GM18868 (cell line): ENCODE measurements around the gene UGDH.

Experiments
- ATAC-seq: cut with Tn5 transposase; IDR thresholded peaks from one replicate; pipeline ENCODE4 v1.9.1; 2021; ENCODE audit warnings: mild to moderate bottlenecking, moderate library complexity; ENCODE audit not compliant: unreplicated experiment

The UGDH gene

DNA sequence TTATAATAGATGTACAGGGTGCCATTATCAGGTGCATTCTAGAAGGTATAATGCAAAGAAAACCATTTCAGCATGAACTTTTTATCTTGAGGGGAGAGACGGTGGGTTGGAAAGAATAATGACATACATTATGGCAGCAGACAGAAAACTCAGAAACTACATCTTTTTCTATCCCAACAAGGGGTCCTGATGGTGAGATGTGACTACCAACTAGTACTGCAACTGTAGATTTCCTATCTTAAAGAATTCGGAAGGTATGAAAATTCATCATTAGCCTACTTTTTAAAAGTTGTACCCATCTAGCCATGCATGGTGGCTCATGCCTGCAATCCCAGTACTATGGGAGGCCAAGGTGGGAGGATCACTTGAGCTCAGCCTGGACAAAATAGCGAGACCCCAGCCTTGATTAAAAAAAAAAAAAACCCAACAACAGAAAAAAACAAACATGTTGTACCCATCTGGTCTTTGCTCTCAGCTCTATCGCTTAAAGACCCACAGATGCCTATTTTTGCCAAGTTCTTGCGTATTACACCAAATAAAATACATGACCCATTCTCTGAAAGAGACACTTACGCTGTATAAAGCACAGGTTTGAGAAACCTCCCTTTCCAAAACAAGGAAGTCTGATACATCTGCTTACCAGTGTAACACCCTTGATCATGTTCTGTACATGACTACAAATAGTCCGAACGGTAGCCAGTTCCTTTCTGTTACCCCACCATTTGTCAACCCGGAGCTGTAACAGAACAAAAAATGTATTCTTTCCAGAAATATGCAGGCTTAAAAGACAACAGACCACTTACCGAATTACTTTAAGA is 70.1 kb downstream of the UGDH start:
- ATAC-seq, result no peak

- no peak for ATAC-seq
These were observed 71.8 kb downstream of the UGDH start for GRCh38 chr4:39455486-39455885.

DNA sequence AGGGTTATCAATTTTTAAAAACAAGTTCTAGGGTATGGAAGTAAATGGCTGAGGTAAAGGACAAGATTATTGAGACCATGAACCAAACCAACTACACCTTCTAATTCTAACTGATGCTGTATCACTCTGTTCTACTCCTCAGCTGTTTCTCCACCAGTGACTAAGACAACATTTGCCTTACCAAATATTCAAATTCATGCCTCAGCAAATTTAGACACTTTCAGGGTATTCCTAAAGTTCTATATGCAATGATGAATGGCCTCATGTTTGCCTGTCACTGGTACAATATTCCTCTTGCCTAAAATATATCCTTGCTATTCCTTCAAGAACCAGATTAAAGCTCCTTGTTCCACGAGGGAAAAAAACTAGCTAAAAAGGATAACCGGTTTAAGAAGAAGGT is 73.5 kb downstream of the UGDH start:
- ATAC-seq, result no peak

DNA sequence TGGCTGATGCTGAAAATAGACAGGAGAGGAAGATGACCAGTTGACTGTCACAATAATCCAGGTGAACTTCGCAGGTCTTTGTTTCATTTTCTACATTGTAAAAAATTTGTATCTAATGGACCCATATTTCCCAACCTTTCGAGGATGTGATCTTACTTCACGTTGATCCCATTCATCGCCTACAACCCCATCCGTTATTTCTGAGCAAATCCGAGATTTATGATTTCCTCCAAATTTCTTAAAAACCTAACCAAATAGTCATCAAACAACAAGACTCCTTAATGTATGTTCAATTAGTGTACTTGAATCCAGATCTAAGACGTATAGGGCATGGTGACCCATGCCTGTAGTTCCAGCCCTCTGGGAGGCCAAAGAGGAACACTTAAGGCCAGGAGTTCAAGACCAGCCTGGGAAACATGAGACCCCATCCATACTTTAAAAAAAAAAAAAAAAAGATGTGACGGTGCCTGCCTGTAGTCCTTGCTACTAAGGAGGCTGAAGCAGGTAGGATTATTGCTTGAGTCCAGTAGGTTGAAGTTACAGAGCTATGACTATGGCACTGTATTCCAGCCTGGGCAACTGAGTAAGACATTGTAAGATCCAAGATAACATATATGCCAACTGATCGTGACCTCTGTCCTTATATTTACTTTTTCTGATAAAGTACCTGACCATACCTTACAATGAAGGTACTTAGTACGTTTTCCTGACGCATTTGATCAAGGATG is 74.2 kb downstream of the UGDH start:
- no peak for ATAC-seq

GRCh38 chr4:39452153-39452859 is 74.9 kb downstream of the UGDH start:
- ATAC-seq, result no peak

DNA sequence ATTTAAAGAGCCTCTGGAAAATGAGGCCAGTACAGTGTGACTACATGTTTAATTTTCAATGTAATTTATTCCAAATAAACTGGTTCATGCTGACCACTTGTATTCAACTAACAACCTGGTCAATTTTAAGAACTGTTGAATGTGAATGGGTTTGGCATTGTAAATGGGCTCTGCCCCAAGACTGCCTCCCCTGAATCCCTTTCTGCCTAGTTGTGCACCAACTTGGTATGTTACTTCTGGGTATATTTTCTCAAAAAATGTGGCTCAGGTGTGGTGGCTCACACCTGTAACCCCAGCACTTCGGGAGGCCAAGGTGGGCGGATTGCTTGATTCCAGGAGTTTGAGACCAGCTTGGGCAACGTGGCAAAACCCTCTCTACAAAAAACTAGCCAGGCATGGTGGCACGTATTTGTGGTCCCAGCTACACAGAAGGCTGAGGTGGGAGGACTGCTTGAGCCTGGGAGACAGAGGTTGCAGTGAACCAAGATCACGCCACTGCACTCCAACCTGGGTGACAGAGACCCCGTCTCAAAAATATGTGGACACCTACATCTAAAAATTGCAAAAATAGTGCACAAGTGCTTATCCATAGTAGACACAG is 75.7 kb downstream of the UGDH start:
- no peak for ATAC-seq

GRCh38 chr4:39450618-39451017 is 76.6 kb downstream of the UGDH start:
- no peak for ATAC-seq
